ENCODE data around the gene LIPH.

The LIPH gene

DNA sequence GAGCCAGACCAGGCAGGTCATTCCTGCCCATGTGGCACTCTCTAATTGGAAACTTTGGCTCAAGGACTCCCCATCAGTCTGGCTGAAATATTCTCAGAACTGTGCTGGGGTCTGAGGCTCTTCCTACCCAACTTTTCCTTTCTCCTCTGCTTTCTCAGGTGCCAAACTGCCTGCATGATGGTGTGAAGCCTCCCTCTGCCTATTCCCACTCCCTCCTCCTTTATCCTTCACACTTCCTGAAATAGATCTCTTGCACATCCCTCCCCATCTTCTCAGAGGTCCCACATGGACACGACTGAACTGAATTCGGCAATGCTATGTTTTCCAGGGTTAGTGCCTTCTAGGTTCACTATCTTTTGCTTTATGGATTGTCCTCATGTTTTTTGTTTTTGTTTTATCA is 12.5 kb downstream of the LIPH start:
- no peak for DNase-seq

DNA sequence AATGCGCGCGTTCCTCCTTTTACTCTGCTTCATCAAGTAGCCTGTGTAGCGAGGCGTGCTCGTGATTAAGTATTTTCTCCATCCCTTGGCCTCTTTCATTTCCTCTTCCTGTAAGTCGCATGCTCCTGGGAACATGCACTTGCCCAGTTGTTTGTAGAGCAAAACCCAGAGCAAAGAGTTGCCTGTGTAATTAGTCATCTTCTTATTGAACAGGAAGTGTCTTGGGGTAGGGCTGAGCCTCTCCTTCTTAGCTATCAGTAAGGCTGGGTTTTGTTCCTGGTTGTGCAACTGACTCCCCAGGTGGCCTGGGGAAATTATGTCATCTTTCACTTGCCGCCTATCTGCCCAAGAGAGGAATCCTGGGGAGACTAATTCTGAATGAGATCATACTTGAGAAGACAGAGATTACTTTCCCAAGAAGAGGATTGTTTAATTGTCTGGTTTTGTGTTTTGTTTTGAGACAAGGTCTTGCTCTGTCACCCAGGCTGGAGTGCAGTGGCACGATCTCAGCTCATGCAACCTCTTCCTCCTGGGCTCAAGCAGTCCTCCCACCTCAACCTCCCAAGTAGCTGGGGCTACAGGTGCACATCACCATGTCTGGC is 14.9 kb downstream of the LIPH start:
- DNase-seq, result peak; percentile 63

DNA sequence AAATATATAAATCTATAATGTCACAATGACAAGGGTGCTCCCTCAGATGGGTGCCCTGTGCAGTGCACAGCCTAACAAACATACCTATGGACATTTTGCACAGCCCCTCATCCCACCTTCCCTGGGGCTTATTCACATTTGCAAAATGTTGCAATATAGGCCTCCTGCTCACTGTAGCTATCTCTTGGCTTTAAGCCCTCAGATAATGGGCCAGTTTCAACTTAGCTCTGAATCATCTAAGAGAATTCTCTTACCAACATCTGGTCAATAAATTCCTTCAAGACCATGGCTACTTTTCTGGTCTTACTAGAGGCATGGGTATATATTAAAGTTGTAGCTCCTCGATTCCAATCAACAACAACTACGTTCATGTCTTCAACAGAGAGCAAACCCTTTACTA is 17.9 kb downstream of the LIPH start:
- no peak for DNase-seq

DNA sequence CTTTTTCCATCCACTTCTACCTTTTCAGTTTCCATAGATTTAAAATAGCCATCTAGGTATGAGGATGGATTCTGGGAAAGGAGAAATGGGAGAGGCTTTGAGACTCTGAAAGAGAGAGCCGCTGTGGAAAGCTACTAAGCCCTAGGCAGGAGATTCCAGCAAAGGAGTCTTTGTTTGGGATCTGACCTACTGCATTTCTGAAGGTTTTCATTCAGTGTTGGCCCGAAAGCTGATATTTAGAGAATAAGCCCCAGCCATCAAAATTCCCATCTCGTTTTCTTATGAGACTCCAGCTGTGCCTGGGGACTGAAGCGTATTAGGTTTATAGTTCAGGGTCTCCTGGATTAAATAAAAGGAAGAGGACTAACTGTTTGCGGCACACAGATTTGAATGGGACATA is 19.5 kb downstream of the LIPH start:
- no peak for DNase-seq

DNA sequence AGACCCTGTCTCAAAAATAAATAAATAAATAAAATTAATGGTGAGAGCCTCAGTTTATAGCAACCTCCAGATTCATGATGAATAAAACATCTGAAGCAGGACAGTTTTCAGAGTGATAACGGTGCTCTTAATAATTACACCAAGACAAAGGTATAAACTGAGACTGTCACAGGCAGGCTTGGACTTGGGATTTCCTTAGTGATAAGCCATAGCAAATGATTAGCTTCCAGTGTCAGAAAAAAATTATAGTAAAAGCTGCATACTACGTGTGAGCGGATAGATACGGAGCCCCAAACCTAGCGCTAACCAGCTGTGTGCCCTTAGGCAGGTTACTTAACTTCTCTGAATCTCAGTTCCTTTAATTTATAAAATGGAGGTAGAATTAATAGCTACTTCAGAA is 21.5 kb downstream of the LIPH start:
- no peak for DNase-seq

DNA sequence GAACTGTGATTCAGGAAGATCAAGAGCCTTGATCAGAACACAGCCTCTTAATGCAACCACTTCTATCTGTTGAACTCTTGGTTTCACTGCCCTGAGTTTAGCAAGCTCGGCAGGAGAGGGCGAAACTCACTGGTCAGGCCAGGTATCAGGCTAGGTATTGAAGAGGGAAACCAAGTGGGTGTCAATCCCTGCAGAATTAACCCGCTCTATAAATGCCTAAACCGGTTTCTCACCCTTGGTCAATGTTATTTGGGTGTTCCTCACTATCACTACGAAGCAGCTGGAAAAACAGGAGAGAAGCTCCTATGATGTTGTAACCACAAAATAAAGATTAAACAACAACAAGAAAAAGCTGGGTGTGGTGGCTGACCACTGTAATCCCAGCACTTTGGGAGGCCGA is 23.9 kb downstream of the LIPH start:
- DNase-seq, result no peak

GRCh38 chr3:185527364-185527763 is 25.0 kb downstream of the LIPH start:
- DNase-seq, result no peak

DNA sequence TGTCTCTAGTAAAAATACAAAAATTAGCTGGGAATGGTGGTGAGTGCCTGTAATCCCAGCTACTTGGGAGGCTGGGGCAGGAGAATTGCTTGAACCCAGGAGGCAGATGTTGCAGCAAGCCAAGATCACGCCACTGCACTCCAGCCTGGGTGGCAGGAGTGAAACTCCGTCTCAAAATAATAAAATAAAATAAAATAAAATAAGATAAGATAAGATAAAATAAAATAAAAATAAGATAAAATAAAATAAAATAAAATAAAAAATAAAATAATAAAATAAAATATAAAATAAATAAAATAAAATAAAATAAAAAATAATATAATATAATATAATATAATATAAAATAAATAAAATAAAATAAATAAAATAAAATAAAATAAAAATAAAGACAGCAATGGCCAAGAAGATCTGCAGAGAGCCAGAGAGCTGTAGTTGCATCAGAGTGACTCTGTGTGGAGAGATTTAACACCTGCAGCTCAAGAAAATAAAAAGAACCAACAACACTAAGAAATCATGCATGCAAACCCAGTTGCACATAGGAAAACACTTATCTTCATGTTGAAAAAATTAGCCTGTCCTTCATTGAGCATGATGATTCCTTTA is 25.9 kb downstream of the LIPH start:
- DNase-seq, result no peak

- no peak for DNase-seq
Observed at GRCh38 chr3:185521349-185522138, 30.8 kb downstream of the LIPH start.

- DNase-seq, result no peak
Observed at GRCh38 chr3:185519021-185519420, 33.4 kb downstream of the LIPH start.

- no peak for DNase-seq
Observed at GRCh38 chr3:185517387-185518130, 34.8 kb downstream of the LIPH start.

DNA sequence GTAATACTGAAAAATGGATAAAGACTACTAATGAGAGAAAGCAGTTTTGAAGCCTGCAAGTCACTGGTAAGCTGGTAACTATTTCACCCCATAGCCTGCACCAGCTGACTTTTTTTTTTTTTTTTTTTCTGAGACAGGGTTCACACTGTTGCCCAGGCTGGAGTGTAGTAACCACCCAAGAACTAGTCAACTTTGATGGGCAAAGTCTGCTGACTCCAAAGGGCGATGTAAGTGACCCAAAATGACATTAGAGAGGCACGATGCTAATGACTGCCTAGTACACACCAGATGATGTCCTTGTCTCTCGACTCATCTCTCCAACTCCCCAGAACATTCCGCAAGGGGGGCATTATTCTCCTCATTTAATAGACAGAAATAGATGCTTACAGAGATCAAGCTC is 40.7 kb downstream of the LIPH start:
- DNase-seq, result no peak

- DNase-seq, result no peak
Observed at GRCh38 chr3:185508335-185508991, 43.9 kb downstream of the LIPH start.

GRCh38 chr3:185507883-185508282 is 44.5 kb downstream of the LIPH start:
- DNase-seq, result no peak

DNA sequence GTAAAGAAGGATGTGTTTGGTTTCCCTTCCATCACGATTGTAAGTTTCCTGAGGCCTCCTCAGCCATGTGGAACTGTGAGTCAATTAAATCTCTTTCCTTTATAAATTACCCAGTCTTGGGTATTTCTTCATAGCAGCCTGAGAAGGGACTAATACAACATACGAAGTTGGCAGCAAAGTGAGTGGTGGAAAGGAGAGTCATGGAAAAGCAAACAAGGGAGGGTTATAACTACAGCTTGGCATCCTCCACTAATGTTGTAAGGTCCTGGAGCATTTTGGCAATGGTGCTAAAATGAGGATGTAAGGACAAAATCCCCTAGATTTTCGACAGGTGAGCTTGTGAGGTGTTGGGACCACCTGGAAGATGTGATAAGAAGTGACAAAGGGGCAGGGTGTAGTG is 47.8 kb downstream of the LIPH start:
- DNase-seq, result no peak

- no peak for DNase-seq
Observed at GRCh38 chr3:185503521-185503920, 48.9 kb downstream of the LIPH start.

GRCh38 chr3:185502987-185503386 is 49.4 kb downstream of the LIPH start:
- no peak for DNase-seq

- peak; percentile 89 for DNase-seq
Observed at GRCh38 chr3:185498503-185499396, 53.6 kb downstream of the LIPH start, which contains the start of gene TMEM41A. TMEM41A (minus strand) TSS chr3:185499035; CDS start chr3:185498961, 74 bp downstream.

DNA sequence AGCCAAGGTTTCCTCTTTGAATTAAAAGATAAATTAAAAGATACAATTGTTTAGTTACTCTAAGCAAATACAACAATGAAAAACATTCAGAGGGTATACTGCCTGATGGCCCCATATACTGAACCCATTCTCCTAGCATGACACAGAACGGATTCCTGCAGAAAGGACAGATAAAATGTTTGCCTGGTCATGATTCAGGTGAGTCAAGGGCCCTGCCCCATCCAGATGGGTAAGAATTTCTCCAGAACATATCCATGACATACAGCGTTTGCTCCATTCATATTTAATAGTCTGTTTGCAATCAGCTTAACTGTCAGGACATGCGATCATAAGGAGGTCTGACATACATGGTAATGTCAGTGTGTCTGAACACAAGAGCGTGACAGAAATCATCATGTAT is 62.1 kb downstream of the LIPH start:
- DNase-seq, result no peak

DNA sequence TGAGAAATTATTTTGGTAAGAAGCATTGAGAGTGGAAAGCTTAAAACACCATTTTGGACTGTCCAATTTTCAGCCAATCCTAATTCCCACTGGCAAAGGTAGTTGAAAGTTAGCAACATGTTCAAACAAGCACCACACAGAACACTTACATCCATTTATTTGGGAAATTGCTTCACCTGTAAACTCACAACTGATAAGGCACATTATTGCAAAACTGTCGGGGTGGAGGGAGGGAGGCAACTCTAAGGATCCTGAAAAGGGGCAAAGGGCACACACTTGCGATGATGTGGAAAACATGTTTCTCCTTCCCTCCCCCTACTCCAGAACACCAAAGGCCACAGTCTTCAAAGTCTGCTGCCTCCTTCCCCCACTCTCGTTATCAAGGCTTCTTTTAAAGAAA is 62.9 kb downstream of the LIPH start:
- DNase-seq, result no peak

DNA sequence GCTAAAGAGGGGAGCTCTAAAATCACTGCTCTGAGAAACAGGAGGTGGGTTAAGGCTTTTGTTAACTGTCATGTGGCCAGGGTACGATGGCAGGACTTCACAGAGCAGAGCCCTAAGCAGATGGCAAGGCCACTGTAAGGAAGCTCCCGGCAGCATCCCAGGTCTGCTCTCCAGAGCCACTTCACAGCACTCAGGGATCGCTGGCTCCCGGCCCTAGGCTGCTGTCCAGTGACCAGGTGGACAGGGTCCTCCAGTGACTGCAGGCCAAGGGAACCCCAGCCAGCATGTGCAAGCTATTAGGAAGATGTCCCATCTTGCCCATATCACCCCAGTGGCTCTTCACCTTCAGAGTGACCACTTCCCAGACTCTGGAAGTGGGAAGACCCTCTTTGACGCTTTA is 63.9 kb downstream of the LIPH start:
- DNase-seq, result no peak

DNA sequence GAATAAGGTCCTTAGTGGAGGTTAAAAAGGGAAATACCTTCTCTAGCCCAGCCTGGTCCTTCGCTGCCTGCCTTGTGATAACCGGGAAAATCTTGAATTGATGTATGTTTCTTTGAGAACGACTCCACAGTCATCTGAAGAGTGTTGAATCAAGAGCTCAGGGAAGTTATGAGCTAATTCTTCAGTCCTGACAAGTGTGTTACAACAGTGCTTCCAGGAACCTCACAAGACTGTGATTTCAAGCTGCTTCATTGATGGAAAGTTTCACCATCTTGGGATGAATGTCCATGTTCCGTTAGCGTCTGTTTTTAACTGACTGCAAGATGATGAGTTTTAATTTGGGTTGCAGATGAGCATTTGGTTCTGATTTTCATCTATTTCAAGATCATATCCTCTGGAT is 66.0 kb downstream of the LIPH start:
- no peak for DNase-seq
